ENCODE data around the gene GJB1. TPM values are rescaled to one million over a fixed set of nuclear protein-coding genes. Genes with fewer than 3 reads are reported as not detected.

Gene GJB1
- total and polyA plus RNA-seq, 2 of the 4 experiments (the other 2 are of a cell fraction) = not detected

DNA sequence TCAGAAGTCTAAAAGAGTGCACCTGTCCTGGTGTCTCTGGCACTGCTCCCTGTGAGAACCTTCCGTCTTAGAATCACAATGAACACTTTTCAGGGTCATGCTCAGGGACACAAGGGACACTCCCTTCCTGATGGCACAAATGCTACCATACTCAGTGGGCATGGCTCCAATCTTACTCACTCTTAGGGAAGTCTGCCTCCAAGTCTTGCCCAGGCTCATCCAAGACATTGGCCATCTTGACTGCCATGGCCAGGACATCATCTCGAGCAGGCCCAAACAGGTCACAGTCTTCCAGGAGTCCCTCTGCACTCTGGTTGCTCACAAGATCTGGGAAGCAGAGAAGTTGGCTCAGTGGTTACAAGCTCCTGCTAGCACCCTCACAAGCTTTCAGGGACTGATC lies 22.1 kb downstream of the GJB1 start:
- no peak for ATAC-seq (ENCODE audit: low read depth)
- no peak overlapping the region for H2BK20ac ChIP-seq (ENCODE audit: low read depth, low read length)
- no peak for DNase-seq
- no peak overlapping the region for H3K4me2 ChIP-seq (ENCODE audit: low read depth, low read length)
- no peaks in the 10 kb centered on the region for H3K4me1 ChIP-seq (ENCODE audit: control insufficient read depth, insufficient read depth, low read length)
- H2BK5ac ChIP-seq (ENCODE audit: low read depth, low read length, poor library complexity, severe bottlenecking) = no peak overlapping the region
- no peaks in the 10 kb centered on the region for H3K9me1 ChIP-seq (ENCODE audit: insufficient read depth, low read length)
- no peak overlapping the region for H4K5ac ChIP-seq (ENCODE audit: low read depth, low read length)
- no peak overlapping the region for H2BK15ac ChIP-seq (ENCODE audit: low read depth, low read length)
- no peak overlapping the region for H2BK120ac ChIP-seq (ENCODE audit: low read depth, low read length)
- no peak overlapping the region for H3K18ac ChIP-seq (ENCODE audit: low read depth, low read length)
- H4K91ac ChIP-seq (ENCODE audit: insufficient read depth, low read depth, low read length) = no peak overlapping the region
- peaks cover 63% of the 10 kb centered on the region for H3K36me3 ChIP-seq (ENCODE audit: control insufficient read depth, insufficient read depth, low read length)
- no peaks in the 10 kb centered on the region for H3K9me3 ChIP-seq (ENCODE audit: control insufficient read depth, insufficient read depth, low read length)
- no peak overlapping the region for H2AFZ ChIP-seq (replicated peaks; ENCODE audit: low read length, poor library complexity)
- H3K23ac ChIP-seq (ENCODE audit: low read depth, low read length) = no peak overlapping the region
- H4K20me1 ChIP-seq (ENCODE audit: insufficient read depth, low read length) = no peaks in the 10 kb centered on the region
- intact Hi-C loops (cut with micrococcal nuclease) = no loop called here
- H3K27ac ChIP-seq (ENCODE audit: insufficient read depth, low read length) = no peak overlapping the region
- H3K14ac ChIP-seq (replicated peaks; ENCODE audit: low read depth, low read length) = no peak overlapping the region
- H3K56ac ChIP-seq (ENCODE audit: extremely low read depth, insufficient read depth, low read length) = no peak overlapping the region
- H2AK5ac ChIP-seq (ENCODE audit: low read depth, low read length) = no peak overlapping the region
- H3K4me3 ChIP-seq (ENCODE audit: insufficient read depth, low read depth, low read length) = no peak overlapping the region
- no peaks in the 10 kb centered on the region for H3K79me1 ChIP-seq (ENCODE audit: low read depth in 1 of 2, low read length in 2 of 2)
- POLR2A ChIA-PET (ENCODE audit: unreplicated experiment) = no interaction called here
- in situ Hi-C loops (cut with MboI; ENCODE audit: low sequenced_read_pairs) = no loop called here
- H3K9ac ChIP-seq (ENCODE audit: low read depth, low read length) = no peak overlapping the region
- TF ChIP-seq CTCF (conservative IDR thresholded peaks at IDR 0.05; ENCODE audit: low read depth, low read length) = no peak
- no peak for TF ChIP-seq NFE2L2 (IDR thresholded peaks at IDR 0.05; ENCODE audit: low read depth, low read length)
- TF ChIP-seq RFX5 (IDR thresholded peaks at IDR 0.05; ENCODE audit: low read depth, low read length) = no peak
- dilution Hi-C loops (cut with HindIII; ENCODE audit: low sequenced_read_pairs, unreplicated experiment) = no loop called here
- no TSS peak for BruUV-seq (replicated peaks)
- H2AK9ac ChIP-seq (replicated peaks; ENCODE audit: low read depth, low read length, poor library complexity) = no peak overlapping the region
- H3K27me3 ChIP-seq (ENCODE audit: control insufficient read depth, insufficient read depth, low read length) = peaks cover 2% of the 10 kb centered on the region; the same call in 1 of the 2 replicates
- no peak overlapping the region for H3K4ac ChIP-seq (ENCODE audit: low read depth, low read length)
- 100% methylated on average over 1 of the region's 2 CpGs; no CpG with 5 or more reads in 1 of the 2 experiments for WGBS, 2 experiments (ENCODE audit: extremely low coverage in 2 of 2, insufficient read length in 1 of 2)
- CTCF ChIA-PET = no interaction called here
- no peak overlapping the region for H4K8ac ChIP-seq (ENCODE audit: low read depth in 2 of 2, low read length in 2 of 2)

Measured in IMR-90 (cell line).